Stimulated activated CD8-positive, alpha-beta memory T cell treated with anti-CD3 and anti-CD28 coated beads, Interleukin-2, amount 100 ng/mL, for 1 hour (primary cell): ENCODE data around the gene TMEM14B.
A peak's percentile ranks its signal among the peaks of the same experiment; 100 is the strongest.
"Not testable (repeated sequence)": the region's sequence is repeated elsewhere in the genome, so short reads cannot be mapped to it uniquely, and the experiment has no call there.

Experiments used
- DNase-seq, 2 donors: peaks; one replicate each; pipeline ENCODE4 v3.0.0-alpha.2; 2020; ENCODE audit warnings: low read depth in 2 of 2

TMEM14B gene

DNA sequence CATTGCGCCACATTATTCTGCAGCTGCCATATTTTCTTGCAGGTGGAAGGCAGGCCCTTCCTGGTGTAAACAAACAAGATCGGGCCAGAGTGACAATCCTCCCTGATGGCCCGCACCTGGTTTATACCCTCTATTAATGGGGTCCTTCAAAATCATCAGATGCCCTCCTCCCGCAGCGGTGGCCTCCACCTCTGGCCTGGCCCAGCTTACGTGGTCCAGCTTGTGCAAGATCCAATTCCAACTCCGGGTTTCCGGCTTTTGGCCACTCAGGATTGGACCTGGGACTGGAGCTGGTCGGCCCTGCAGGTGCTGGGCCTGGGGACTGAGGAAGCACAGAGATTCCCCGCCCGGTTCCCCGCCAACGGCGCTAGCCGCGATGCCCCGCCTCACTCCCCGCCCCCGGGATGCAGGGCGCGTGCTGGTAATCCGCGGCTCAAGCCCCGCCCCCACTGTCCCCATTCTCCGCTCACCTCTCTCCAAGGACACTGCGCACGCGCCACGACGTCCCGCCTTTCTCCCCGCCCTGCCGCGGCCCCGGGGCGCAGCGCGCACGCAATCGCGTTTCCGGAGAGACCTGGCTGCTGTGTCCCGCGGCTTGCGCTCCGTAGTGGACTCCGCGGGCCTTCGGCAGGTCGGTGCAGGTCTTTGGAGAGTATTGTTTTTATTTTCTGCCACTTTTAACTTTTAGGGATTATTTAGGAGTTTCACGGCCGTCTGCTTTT lies at the start of gene TMEM14B:
TSS of gene TMEM14B (plus strand) at position 555 of the 722 bp plus-strand sequence. CDS start 1,441 bp downstream, outside the sequence.
- DNase-seq, result peak; percentile 99 to 100

DNA sequence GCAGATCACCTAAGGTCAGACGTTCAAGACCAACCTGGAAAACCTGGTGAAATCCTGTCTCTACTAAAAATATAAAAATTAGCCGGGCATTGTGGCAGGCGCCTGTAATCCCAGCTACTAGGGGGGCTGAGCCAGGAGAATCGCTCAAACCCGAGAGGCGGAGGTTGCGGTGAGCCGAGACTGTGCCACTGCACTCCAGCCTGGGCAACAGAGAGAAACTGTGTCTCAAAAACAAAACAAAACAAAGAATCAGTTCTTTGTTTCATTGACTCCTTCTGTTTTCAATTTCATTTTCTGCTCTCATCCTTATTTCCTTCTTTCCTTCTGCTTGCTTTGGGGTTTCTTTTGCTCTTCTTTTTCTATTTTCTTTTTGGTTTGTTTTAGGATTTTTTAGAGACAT lies 33.6 kb upstream of the TMEM14B start:
- DNase-seq, result no peak

DNA sequence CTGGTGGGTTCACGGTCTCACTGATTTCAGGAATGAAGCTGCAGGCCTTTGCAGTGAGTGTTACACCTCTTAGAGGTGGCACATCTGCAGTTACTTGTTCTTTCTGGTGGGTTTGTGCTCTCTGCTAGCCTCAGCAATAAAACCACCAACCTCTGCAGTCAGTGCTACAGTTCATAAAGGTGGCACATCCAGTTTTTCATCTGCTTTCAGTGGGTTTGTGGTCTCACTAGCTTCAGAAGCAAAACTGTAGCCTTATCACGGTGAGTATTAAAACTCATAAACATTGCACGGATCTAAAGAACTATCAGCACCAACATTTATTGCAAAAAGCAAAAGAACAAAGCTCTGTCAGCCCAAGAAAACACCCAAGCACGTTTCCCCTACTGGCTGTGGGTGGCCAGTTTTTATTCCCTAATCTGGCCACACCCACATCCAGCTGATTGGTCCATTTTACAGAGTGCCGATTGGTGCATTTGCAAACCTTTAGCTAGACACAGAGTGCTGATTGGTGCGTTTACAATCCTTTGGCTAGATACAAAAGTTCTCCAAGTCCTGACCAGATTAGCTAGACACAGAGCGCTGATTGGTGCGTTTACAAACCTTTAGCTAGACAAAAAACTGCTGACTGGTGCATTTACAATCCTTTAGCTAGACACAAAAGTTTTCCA lies 28.2 kb upstream of the TMEM14B start:
- DNase-seq, result no peak

- no peak for DNase-seq
Observed at GRCh38 chr6:10719964-10720264, 27.7 kb upstream of the TMEM14B start.

DNA sequence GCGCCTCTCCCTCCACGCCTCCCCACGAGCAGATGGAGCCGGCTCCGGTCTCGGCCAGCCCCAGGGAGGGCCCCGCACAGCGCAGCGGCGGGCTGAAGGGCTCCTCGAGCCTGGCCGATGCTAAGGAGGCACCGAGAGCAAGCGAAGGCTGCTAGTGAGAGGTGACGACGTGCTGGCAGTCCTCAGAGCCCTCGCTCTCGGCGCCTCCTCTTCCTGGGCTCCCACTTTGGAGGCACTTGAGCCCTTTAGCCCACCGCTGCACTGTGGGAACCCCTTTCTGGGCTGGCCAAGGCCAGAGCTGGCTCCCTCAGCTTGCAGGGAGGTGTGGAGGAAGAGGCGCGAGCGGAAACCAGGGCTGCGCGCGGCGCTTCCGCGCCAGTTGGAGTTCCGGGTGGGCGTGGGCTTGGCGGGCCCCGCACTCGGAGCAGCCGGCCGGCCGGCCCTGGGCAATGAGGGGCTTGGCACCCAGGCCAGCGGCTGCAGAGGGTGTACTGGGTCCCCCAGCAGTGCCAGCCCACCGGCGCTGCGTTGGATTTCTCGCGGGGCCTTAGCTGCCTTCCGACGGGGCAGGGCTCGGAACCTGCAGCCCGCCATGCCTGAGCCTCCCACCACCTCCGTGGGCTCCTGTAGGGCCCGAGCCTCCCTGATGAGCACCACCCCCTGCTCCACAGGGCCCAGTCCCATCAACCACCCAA lies 27.2 kb upstream of the TMEM14B start:
- peak; percentile 18 to 26 for DNase-seq

- DNase-seq, result not testable (repeated sequence)
Observed at GRCh38 chr6:10720960-10721849, 26.4 kb upstream of the TMEM14B start.

DNA sequence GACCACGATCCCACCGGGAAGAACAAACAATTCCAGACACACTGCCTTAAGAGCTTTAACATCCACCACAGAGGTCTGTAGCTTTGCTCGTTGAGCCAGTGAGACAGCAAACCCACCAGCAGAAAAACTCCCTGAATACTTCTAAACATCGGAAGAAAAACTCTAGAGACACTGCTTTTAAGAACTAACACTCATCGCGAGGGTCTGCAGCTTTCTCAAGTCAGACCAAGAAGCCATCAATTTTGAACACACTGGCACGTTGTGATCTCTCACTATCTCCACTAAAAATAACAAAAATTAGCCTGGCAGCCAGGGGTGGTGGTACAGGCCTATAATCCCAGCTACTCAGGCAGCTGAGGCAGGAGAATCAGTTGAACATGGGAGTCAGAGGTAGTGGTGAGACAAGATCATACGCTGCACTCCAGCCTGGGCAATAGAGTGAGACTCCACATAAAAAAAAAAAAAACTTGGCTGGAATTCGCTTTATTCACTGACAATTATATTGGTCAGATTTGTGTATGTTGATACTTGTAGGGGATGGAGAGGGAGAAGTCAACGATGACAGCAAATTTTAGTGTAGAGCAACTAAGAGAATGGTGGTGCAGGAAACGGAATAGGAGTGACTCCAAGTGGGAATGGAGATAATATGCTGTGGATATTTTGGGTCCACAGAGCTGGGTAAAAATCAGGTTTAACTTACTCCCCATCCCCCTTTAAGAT lies 25.6 kb upstream of the TMEM14B start:
- no peak for DNase-seq

DNA sequence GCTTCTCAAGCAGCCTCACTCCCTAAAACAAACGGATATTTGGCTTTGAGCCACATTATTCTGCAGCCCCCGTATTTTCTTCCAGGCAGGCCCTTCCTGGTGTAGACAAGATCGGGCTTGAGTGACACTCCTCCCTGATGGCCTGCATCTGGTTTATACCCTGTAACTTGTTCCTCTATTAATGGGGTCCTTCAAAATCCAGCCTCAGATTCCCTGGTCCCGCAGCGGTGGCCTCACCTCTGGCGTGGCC lies 25.1 kb upstream of the TMEM14B start:
- no peak for DNase-seq

- peak; percentile 58 to 61 for DNase-seq
Observed at GRCh38 chr6:10722820-10723566, 24.6 kb upstream of the TMEM14B start, which contains the start of gene TMEM14C. Gene TMEM14C (plus strand): TSS chr6:10723070. CDS start chr6:10724614, 1,544 bp downstream.

DNA sequence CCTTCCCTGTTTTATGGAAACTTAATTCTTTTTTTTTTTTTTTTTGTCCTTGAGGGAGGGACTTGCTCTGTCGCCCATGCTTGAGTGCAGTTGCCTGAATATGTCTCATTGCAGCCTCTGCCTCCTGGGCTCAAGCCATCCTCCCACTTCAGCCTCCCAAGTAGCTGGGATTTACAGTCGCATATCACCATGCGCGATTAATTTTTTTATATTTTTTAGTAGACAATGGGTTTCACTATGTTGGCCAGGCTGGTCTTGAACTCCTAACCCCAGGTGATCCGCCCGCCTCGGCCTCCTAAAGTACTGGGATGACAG lies 24.1 kb upstream of the TMEM14B start:
- DNase-seq, result no peak

- no peak for DNase-seq
Observed at GRCh38 chr6:10725044-10725443, 22.6 kb upstream of the TMEM14B start.

- no peak for DNase-seq
Observed at GRCh38 chr6:10725716-10726115, 21.9 kb upstream of the TMEM14B start.

GRCh38 chr6:10730254-10730653 lies 17.4 kb upstream of the TMEM14B start:
- no peak for DNase-seq

DNA sequence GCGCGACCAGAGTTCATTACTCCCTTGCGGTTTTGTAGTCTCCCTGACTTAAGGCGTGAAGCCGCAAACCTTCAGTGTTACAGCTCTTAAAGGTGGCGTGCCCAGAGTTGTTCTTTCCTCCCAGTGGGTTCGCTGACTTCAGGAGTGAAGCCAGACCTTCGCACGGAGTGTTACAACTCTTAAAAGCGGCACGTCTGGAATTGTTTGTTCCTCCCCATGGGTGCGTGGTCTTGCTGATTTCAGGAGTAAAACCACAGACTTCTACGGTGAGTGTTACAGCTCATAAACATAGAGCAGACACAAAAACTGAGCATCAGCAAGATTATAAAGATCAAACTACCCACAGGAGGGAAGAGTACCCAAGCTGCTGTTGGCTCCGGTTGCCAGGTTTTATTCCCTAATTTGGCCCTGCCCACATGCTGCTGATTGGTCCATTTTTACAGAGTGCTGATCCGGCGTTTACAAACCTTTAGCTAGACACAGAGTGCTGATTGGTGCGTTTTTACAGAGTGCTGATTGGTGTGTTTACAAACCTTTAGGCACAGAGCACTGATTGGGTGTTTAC lies 14.4 kb upstream of the TMEM14B start:
- peak in 1 of 2 donors; percentile 33 for DNase-seq

GRCh38 chr6:10733863-10734262 lies 13.7 kb upstream of the TMEM14B start:
- no peak for DNase-seq

DNA sequence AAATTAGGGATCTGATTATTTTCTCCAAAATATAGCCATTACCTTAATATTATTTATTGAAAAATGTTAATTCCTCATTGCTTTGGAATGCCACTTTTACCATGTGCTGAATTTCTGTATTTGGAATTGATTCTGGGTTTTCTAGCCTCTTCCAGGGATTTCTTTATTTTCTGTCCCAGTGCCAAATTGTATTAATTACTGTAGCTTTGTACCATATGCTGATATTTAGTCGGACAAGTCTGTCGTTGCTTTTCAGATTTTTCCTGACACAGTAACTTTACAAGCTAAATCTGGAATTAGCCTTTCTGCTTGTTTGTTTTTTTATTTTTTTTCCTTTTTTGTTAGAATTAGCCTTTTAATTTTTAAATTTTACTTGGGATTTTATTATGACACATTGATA lies 10.9 kb upstream of the TMEM14B start:
- DNase-seq, result no peak

DNA sequence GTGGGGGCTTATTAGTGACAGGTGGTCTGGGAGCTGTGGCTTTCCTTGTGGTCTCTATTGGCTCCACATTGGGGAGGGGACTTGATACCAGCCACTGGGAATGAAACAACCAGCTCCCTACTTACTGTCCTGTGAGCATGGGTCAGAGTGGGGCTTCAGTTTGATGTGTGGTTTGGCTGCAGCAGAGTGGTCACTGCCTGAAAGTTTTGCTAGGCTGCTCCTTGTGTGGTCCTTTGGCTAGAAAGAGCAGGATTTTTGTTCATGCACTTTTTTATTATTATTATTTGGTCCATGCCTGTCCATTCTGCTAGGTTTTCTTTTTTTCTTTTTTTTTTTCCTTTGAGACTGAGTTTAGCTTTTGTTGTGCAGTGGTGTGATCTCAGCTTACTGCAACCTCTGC lies 7.5 kb upstream of the TMEM14B start:
- no peak for DNase-seq

- not testable (repeated sequence) for DNase-seq
Observed at GRCh38 chr6:10741643-10742042, 6.0 kb upstream of the TMEM14B start.

DNA sequence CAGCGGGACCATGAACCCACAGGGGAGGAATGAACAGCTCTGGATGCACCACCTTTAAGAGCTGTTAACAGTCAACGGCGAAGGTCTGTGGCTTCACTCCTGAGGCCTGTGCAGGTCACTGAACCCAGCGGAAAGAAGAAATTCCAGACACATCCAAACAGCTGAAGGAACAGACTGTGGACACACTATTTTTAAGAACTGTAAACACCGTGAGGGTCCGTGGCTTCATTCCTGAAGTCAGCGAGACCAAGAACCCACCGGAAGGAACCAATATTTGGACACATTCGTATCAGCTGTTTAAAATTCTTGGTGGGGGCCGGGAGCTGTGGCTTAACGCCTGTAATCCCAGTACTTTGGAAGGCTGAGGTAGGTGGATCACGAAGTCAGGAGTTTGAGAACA lies 5.4 kb upstream of the TMEM14B start:
- no peak for DNase-seq

DNA sequence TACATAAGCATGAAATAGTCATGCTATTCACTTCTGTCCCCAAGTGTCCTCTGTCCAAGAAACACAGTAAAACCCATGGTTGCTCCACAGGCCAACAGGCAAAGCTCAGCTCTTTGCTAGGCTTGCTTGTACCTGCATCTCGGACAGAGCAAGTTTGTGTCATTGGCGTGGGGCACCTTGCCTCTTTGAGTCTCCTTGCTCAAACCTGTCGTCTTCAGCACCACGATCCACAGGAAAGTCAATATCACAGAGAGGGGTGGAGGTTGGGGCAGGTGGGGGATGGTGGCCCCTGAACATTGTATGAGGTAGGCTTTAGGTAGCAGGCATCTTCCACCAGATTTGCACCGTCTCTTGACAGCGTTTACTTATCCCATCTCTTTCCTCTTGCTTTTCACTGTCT lies 4.1 kb upstream of the TMEM14B start:
- DNase-seq, result no peak

- DNase-seq, result no peak
Observed at GRCh38 chr6:10745116-10745515, 2.5 kb upstream of the TMEM14B start.
